Kidney epithelial cell (primary cell): ENCODE results near the gene ANKH. TPM values are rescaled to one million over a fixed set of nuclear protein-coding genes. Genes with fewer than 3 reads are reported as not detected.

ENCODE experiments used
- DNase-seq: peaks from one replicate; pipeline ENCODE4 v3.0.0-alpha.2; 2010; ENCODE audit warnings: low read depth
- H3K27me3 ChIP-seq: 2 replicates; pipeline ENCODE4 v1.6.0; 2011; ENCODE audit warnings: low read length; ENCODE audit not compliant: control insufficient read depth, insufficient read depth
- H3K36me3 ChIP-seq: 2 replicates; pipeline ENCODE4 v1.5.1; 2011; ENCODE audit warnings: low read length; ENCODE audit not compliant: control insufficient read depth, insufficient read depth
- H3K4me3 ChIP-seq: 2 replicates; pipeline ENCODE4 v1.5.1; 2011; ENCODE audit warnings: low read depth, mild to moderate bottlenecking, control low read depth, low read length
- CTCF ChIP-seq: IDR thresholded peaks from 2 replicates; pipeline ENCODE4 v1.5.1; 2011; ENCODE audit warnings: mild to moderate bottlenecking, moderate library complexity, low read length, control low read depth, inconsistent platforms; ENCODE audit not compliant: insufficient read depth, poor library complexity, severe bottlenecking
- total RNA-seq: library from RNA; depleted of rRNA; stranded (reverse); fragments of >200 nt; gene quantifications from 2 replicates; pipeline ENCODE4 v1.2.3, GENCODE V29; 2015

Gene ANKH
- total RNA-seq, 1 donor from 2014 or later = 15.8 TPM

- DNase-seq = no peak
- Histone ChIP-seq H3K4me3 (no peak overlapping the region), H3K27me3 (no peaks in the 10 kb centered on the region), H3K36me3 (no peaks in the 10 kb centered on the region)
- TF ChIP-seq CTCF = no peak
Measured at GRCh38 chr5:14753292-14753691, 118.3 kb downstream of the ANKH start.

DNA sequence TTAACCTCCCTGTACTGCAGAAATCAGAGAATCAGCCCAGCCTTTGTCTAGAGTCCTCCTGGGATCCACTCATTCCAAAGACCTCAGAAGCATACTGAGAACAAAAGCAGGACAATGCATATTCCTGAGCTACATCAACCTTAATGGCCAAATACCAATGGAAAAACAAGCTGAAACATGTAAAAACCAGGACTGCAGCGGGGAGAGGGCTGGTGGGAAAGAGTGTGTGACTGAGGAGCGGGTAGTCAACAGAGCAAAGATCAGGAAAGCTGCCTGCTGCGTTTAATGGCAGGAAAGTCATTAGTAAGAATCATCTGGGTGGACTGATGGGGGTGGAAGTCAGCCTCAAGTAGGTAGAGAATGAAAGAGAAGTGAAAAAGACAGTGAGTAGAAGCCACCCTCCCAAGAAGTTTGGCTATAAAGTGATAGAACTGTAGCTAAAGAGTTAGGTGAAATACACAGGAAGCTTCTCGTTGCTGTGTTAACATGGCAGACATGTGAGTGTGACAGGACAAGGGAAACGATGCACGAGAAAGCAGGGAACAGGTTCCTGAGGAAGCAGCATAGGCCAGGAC lies 119.0 kb downstream of the ANKH start:
- TF ChIP-seq CTCF = no peak
- H3K36me3 ChIP-seq = no peaks in the 10 kb centered on the region
- no peak for DNase-seq
- no peak overlapping the region for H3K4me3 ChIP-seq
- H3K27me3 ChIP-seq = no peaks in the 10 kb centered on the region

GRCh38 chr5:14750712-14751111 lies 120.9 kb downstream of the ANKH start:
- TF ChIP-seq CTCF = no peak

DNA sequence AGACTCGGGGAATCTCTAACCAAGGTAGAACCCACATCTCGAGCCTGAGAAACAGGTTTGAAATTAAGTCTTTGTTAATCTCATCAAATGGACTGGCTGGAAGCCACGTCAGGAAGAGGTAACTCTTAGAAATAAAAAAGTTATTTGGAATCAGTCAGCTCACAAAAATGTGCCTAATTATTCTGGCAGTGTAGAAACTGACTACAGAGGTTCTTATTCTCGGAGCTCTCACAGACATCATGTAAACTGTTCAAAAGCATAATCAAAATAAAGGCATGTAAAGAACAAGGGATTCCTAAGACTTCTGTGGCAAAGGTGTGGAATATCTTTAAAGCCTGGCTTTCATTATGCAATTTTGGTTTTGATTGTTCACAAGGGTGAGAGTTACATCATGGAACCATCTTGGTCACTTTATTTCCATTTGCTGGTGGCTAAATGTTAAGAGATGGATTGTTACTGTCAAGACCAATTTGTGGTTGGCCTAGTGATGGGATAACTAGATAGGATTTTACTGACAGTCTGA lies 121.9 kb downstream of the ANKH start:
- no peak for TF ChIP-seq CTCF
- Histone ChIP-seq H3K4me3 (no peak overlapping the region), H3K36me3 (no peaks in the 10 kb centered on the region), H3K27me3 (no peaks in the 10 kb centered on the region)
- no peak for DNase-seq

More at GRCh38 chr5:14750712-14751111, 120.9 kb downstream of the ANKH start:
- Histone ChIP-seq H3K4me3 (no peak overlapping the region), H3K36me3 (no peaks in the 10 kb centered on the region), H3K27me3 (no peaks in the 10 kb centered on the region)
- no peak for DNase-seq

DNA sequence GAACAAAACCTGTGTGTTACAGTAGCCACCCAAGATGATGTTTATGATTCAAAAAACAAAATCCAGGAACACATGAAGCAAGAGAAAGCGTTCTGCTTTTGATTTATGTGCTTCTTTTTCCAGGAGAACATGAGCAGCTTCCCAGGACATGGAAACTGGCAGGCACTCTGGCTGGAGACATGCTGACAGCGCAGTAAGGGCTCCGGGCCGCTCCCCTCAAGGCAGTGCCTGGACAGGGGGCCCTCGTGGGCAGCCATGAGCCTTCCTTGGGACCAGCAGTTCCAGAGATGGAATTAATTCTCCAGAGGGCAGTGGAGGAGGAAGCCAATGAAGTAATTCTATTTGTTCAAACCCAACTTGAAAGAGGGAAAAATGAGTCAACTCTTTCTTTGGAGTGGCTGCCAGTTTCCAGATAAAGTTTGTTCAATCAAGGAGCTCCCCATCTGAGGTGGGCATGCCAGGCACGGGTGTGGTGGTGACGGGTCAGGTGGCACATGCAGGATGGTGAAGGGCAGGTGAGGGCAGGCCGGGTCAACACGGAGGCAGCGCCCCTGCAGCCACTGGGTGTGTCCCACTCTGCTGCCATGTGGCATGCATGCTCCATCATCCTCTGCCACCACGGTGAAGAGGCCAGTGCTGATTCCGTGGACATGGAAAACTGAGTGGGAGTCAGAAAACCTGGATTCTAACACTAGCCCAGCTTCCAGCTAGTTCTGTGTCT lies 123.2 kb downstream of the ANKH start:
- no peak for DNase-seq
- TF ChIP-seq CTCF = no peak
- Histone ChIP-seq H3K36me3 (no peaks in the 10 kb centered on the region), H3K4me3 (no peak overlapping the region), H3K27me3 (no peaks in the 10 kb centered on the region)
